M059J (cell line): Measurements from ENCODE around the gene KLF4. TPM values are rescaled to one million over a fixed set of nuclear protein-coding genes. Genes with fewer than 3 reads are reported as not detected.
A peak's percentile ranks its signal among the peaks of the same experiment; 100 is the strongest.

Source experiments
- DNase-seq: peaks from one replicate; pipeline ENCODE4 v3.0.0-alpha.2; 2012; ENCODE audit warnings: low read depth
- total RNA-seq: library from RNA; depleted of rRNA; stranded (reverse); fragments of >200 nt; shearing (Covaris generic); gene quantifications from 2 replicates; pipeline ENCODE4 v1.2.3, GENCODE V29; 2014

The KLF4 gene
- total RNA-seq, 1 experiment from 2014 or later = 3.8 TPM

- no peak for DNase-seq
These were observed 1.8 kb downstream of the KLF4 start for GRCh38 chr9:107487521-107488374.

GRCh38 chr9:107486674-107487520 is 2.7 kb downstream of the KLF4 start:
- no peak for DNase-seq

DNA sequence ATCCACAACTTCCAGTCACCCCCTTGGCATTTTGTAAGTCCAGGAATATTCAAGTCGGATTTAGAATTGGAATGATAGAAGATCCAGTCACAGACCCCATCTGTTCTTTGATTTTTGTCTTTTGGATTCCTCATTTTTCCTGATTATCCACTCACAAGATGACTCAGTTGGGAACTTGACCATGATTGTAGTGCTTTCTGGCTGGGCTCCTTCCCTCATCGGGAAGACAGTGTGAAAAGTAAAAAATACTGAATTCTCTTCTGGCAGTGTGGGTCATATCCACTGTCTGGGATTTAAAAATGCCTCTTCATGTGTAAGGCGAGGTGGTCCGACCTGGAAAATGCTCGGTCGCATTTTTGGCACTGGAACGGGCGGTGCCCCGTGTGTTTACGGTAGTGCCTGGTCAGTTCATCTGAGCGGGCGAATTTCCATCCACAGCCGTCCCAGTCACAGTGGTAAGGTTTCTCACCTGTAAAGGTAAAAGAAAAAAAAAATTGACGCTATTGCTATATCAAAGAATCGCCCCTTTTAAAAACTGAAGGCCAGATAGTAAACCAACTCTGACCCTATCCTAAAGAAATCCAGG is 4.0 kb downstream of the KLF4 start:
- DNase-seq = no peak

DNA sequence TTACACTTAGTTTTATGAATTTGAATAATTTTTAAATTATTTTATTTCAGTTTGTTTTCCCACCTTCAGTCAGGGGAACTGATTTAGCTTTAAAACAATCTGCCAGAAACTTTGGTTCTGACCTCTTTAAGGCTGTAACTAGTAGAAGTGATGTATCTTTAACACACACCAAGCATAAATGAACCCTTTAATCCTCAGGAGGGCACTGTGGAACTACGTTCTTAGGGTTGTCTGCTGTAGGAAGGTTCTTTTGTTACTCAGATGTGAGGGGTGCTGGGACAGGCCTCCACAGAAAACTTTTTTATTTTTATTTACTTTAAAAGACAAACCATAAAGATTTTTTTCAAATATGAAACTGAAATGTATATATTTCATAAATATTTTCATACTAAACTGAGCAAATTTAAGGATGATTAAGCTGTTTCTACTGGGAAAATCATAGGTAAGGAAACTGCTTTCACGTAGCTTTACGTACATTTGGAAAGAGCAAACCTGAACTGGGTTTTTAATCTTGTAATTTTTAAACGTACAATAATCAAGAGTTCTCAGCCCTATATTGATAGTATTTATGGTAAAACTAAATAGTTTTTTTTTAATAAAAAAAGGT is 5.3 kb downstream of the KLF4 start:
- peak; percentile 81 for DNase-seq

DNA sequence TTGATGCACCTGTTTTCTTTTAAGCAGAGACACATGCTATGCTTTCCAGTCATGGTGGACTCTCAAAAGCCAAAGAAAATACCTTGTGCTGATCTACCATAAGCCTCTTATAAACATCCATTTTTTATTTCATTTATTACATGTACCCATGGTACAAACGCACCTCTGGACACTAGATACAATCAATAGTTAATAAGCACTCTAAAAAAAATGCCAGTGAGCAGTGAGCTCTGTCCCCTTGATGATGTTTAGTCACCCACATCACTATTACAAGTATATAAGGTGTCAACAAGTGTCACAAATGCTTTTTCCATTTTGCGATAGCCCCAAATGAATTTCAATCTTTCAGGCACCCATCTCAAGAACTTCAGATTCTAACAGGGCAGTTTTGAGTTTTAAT is 5.9 kb downstream of the KLF4 start:
- no peak for DNase-seq

DNA sequence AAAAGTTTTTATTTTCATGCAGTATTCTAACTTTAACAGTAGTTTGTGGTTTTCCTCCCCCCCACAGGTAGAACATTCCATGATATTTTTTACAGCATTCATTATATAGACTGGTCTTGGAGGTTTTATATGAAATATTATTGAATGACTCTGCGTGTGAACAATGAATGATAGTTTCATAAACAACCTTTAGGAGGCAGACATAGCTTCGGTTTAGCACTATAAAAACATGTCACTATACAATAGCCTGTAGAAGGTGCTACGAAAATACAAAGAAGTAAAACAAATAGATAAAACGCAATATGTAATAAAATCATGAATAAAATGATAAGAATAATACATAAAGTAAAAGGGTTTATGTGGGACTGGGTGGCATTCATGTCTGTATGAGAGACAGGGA is 8.5 kb downstream of the KLF4 start:
- DNase-seq = peak; percentile 16

GRCh38 chr9:107480386-107480789 is 9.2 kb downstream of the KLF4 start:
- peak; percentile 63 for DNase-seq

DNA sequence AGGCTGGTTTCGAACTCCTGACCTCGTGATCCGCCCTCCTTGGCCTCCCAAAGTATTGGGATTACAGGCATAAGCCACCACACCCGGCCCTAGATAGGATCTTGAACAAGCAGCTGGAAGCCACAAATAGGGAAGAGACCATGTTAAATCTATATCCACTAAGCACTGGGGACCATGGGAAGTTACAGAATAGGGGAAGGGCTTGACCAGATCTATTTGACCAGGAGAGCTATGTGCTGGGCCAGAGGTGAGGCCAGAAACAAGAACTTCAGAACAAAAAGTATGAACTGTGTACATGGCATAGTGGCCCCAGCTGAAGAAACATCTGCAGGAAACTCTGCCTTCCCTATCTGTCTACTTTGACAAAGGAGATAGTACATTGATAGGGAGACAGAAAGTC is 10.8 kb downstream of the KLF4 start:
- DNase-seq = no peak

- no peak for DNase-seq
These were observed 15.4 kb downstream of the KLF4 start for GRCh38 chr9:107474124-107474523.

DNA sequence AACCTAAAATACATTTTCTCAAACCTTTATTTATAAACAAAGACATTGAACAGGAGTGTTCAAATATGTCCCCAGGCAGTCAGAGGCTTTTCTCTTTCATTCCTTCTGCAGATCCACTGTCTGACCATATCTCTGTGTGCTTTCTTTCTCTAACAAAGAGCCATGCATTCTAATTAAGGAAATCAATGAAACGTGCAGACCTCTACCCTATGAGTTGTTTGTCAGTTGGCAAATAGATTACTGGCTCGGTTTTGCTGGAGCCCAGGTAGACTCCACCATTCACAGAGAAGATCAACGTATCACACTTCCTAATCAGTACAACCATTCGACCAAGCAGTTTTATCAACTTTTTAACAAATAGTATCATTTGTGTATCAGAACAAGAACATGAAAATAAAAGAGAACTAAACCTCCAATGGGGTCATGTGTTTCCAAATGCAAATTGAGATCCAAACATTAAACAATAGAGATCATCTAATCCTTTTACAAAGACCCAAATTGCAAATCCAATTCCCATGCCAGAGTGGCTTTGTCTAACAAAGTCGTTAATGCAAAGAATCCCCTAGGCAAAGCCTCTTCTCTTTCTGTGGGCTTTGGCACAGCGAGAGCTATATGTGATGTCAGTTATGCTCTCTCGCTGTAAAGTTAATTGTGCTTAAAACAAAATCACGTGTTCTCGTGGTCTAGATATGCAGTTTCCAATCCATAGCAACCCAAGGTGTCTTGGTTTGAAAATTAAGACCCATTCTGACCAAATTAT is 16.8 kb downstream of the KLF4 start:
- DNase-seq = no peak

DNA sequence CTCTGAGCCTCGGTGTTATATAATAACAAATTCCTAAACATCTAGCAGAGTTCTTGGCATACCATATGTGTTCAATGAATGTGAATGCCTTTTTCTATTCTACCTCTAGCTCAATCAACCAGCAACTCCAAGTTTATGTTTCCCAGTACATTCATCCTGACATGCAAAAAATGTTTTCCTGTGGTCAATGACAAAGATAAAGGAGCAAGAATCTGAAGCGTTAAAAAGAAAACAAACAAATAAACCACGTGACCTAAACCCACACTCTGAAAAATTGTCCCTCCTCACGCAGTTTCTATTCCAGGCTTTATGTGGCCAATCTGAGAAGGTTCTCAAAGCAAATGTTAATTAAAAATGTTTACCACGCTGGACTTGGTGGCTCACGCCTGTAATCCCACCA is 18.0 kb downstream of the KLF4 start:
- peak; percentile 76 for DNase-seq

DNA sequence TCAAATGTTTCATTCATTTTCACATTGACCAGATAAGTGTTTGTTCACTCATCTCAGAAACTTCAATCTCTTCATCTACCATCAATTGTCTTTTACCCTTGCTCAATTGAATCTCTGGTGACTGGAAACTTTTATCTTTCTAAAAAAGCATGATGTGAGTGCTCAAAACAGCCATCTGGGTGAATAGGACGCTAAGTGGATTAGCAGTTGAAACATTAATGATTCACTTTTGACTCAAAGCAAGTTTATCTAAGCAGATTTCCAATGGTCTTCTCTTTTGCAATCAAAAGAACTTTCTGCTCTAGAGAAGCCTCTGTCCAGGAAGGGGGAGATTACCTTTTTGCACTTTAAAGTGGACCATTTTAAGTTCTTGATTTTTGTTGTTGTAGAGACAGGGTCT is 22.2 kb downstream of the KLF4 start:
- DNase-seq = no peak

- DNase-seq = no peak
These were observed 22.7 kb downstream of the KLF4 start for GRCh38 chr9:107466826-107467225.

- DNase-seq = peak; percentile 35
These were observed 23.8 kb downstream of the KLF4 start for GRCh38 chr9:107465467-107466451.

DNA sequence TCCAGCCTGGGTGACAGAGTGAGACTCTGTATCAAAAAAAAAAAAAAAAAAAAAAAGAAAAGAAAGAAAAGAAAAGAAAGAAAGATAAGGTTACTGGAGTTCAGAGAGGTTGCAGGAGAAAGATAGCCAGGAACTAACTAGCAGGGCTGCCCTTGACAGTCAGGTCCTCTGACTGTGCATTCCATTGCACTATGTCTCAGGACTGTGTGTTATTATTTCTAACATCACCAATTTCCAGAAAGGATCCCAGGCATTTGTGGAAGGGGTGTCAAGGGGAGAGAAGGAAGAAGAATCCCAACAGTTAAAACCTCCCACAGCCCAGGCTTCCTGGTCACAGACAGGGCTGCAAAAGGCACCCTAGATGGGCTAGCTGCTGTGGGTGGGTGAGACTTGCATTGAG is 25.1 kb downstream of the KLF4 start:
- DNase-seq = no peak

GRCh38 chr9:107462691-107463090 is 26.9 kb downstream of the KLF4 start:
- DNase-seq = peak; percentile 84

GRCh38 chr9:107460153-107461023 is 29.2 kb downstream of the KLF4 start:
- DNase-seq = no peak

- DNase-seq = no peak
These were observed 34.0 kb downstream of the KLF4 start for GRCh38 chr9:107455425-107456135.
